HG02938 (cell line): ENCODE measurements around the gene TANK.
"Not testable (repeated sequence)": the region's sequence is repeated elsewhere in the genome, so short reads cannot be mapped to it uniquely, and the experiment has no call there.

Source experiments
- ATAC-seq: cut with Tn5 transposase; IDR thresholded peaks from one replicate; pipeline ENCODE4 v1.9.1; 2021; ENCODE audit warnings: mild to moderate bottlenecking, moderate library complexity; ENCODE audit not compliant: unreplicated experiment

TANK gene

GRCh38 chr2:161166538-161167409 is 6.5 kb downstream of the TANK start:
- ATAC-seq: peak; percentile 75

GRCh38 chr2:161169335-161169734 is 9.1 kb downstream of the TANK start:
- ATAC-seq: no peak

- ATAC-seq: no peak
These were observed 10.1 kb downstream of the TANK start for GRCh38 chr2:161170377-161170776.

- ATAC-seq: peak; percentile 30
These were observed 11.0 kb downstream of the TANK start for GRCh38 chr2:161170958-161171932.

- ATAC-seq: peak; percentile 62
These were observed 12.8 kb downstream of the TANK start for GRCh38 chr2:161172901-161173540.

- no peak for ATAC-seq
These were observed 13.4 kb downstream of the TANK start for GRCh38 chr2:161173541-161174194.

- ATAC-seq: peak; percentile 50
These were observed 17.7 kb downstream of the TANK start for GRCh38 chr2:161177969-161178368.

GRCh38 chr2:161178756-161179155 is 18.5 kb downstream of the TANK start:
- ATAC-seq: no peak

GRCh38 chr2:161190050-161190449 is 29.8 kb downstream of the TANK start:
- ATAC-seq: no peak

GRCh38 chr2:161195602-161196001 is 35.4 kb downstream of the TANK start:
- ATAC-seq: not testable (repeated sequence)

- peak; percentile 89 for ATAC-seq
These were observed 39.9 kb downstream of the TANK start for GRCh38 chr2:161199912-161200701.

- ATAC-seq: no peak
These were observed 44.6 kb downstream of the TANK start for GRCh38 chr2:161204846-161205245.

GRCh38 chr2:161206471-161207032 is 46.3 kb downstream of the TANK start:
- no peak for ATAC-seq

- ATAC-seq: no peak
These were observed 47.7 kb downstream of the TANK start for GRCh38 chr2:161207941-161208340.

GRCh38 chr2:161208527-161209139 is 48.4 kb downstream of the TANK start:
- no peak for ATAC-seq

GRCh38 chr2:161209902-161210301 is 49.7 kb downstream of the TANK start:
- ATAC-seq: no peak

GRCh38 chr2:161217597-161218185 is 57.5 kb downstream of the TANK start:
- no peak for ATAC-seq

GRCh38 chr2:161219211-161219610 is 59.0 kb downstream of the TANK start:
- ATAC-seq: no peak
